Tibial nerve (tissue), 4 donors: ENCODE measurements around the gene TMEM14A. TPM values are rescaled to one million over a fixed set of nuclear protein-coding genes. Genes with fewer than 3 reads are reported as not detected.

Experiments
- DNase-seq, 2 donors: peaks; one replicate each; pipeline ENCODE4 v3.0.0-alpha.2; 2019; ENCODE audit warnings: low spot score in 2 of 2
- H3K27ac ChIP-seq, 4 donors: fragments of 200-600 bp; sonication (generic) in 3 of 4; one replicate each; pipeline ENCODE4 v1.5.1; 2017 to 2019; ENCODE audit warnings: mild to moderate bottlenecking in 1 of 4
- H3K27me3 ChIP-seq, 2 donors: fragments of 200-600 bp; sonication (generic) in 1 of 2; one replicate each; pipeline versions ENCODE4 v1.5.1 to v1.6.0; 2017 to 2019
- H3K36me3 ChIP-seq, 3 donors: fragments of 200-600 bp; sonication (generic); one replicate each; pipeline ENCODE4 v1.5.1; 2018 to 2019
- H3K4me1 ChIP-seq, 4 donors: fragments of 200-600 bp; sonication (generic) in 3 of 4; one replicate each; pipeline ENCODE4 v1.5.1; 2017 to 2019
- H3K4me3 ChIP-seq, 4 donors: fragments of 200-600 bp; sonication (generic) in 3 of 4; one replicate each; pipeline ENCODE4 v1.5.1; 2017 to 2019; ENCODE audit warnings: mild to moderate bottlenecking in 1 of 4, moderate library complexity in 1 of 4
- H3K9me3 ChIP-seq, 4 donors: fragments of 200-600 bp; sonication (generic) in 3 of 4; one replicate each; pipeline ENCODE4 v1.5.1; 2017 to 2019
- EP300 ChIP-seq, 2 donors: sonication (generic); formaldehyde crosslinking; IDR thresholded peaks; one replicate each; pipeline ENCODE4 v1.6.1; 2017; ENCODE audit warnings: antibody characterized with exemption in 2 of 2, mild to moderate bottlenecking in 1 of 2
- POLR2A ChIP-seq, 2 donors: fragments of 450-650 bp; IDR thresholded peaks; one replicate each; pipeline ENCODE4 v1.6.1; 2017; ENCODE audit warnings: antibody characterized with exemption in 2 of 2, mild to moderate bottlenecking in 2 of 2, moderate library complexity in 2 of 2
- WGBS, 2 donors: methylation state at CpG; one replicate each; pipeline ENCODE4 v1.1.5; 2018; 5-methylcytosine and 5-hydroxymethylcytosine counted together
- total RNA-seq, 4 donors: library from RNA; depleted of rRNA; stranded (reverse); fragments of >200 nt; gene quantifications; one replicate each; pipeline ENCODE4 v1.1.0, GENCODE V29; 2016
- TF ChIP-seq, protein P1 (sequence below), 5 experiments: fragments of 200-600 bp in 3 of 5; fragments of 450-650 bp in 2 of 5; sonication (generic) in 3 of 5; IDR thresholded peaks; one replicate each; pipeline ENCODE4 v1.5.1; 2016 to 2019; ENCODE audit warnings: antibody characterized with exemption in 5 of 5, mild to moderate bottlenecking in 3 of 5, moderate library complexity in 2 of 5

Gene TMEM14A
- total RNA-seq, 4 donors from 2014 or later, result 14.4 to 39.6 (median 24.3) TPM

GRCh38 chr6:52663120-52663935 lies 7.6 kb upstream of the TMEM14A start:
- peak overlapping the region; percentile 54 to 81 (median 67) for H3K4me3 ChIP-seq
- peak overlapping the region in 2 of 4 donors; percentile 78 to 86 for H3K27ac ChIP-seq
- no peak for DNase-seq
- TF ChIP-seq POLR2A (IDR thresholded peaks at IDR 0.05), result no peak
- TF ChIP-seq, protein P1, sequence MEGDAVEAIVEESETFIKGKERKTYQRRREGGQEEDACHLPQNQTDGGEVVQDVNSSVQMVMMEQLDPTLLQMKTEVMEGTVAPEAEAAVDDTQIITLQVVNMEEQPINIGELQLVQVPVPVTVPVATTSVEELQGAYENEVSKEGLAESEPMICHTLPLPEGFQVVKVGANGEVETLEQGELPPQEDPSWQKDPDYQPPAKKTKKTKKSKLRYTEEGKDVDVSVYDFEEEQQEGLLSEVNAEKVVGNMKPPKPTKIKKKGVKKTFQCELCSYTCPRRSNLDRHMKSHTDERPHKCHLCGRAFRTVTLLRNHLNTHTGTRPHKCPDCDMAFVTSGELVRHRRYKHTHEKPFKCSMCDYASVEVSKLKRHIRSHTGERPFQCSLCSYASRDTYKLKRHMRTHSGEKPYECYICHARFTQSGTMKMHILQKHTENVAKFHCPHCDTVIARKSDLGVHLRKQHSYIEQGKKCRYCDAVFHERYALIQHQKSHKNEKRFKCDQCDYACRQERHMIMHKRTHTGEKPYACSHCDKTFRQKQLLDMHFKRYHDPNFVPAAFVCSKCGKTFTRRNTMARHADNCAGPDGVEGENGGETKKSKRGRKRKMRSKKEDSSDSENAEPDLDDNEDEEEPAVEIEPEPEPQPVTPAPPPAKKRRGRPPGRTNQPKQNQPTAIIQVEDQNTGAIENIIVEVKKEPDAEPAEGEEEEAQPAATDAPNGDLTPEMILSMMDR (IDR thresholded peaks at IDR 0.05), result peak; percentile 76 to 90 (median 87)
- TF ChIP-seq EP300 (IDR thresholded peaks at IDR 0.05), result peak in 1 of 2 donors; percentile 25
- H3K9me3 ChIP-seq, result no peaks in the 10 kb centered on the region
- peaks cover 0 to 18% (median 5%) of the 10 kb centered on the region in 4 donors for H3K4me1 ChIP-seq
- H3K36me3 ChIP-seq, result no peaks in the 10 kb centered on the region
- no peaks in the 10 kb centered on the region for H3K27me3 ChIP-seq
- 13 to 21% methylated on average over 12 of the region's 12 CpGs for WGBS, 2 donors

GRCh38 chr6:52663936-52664185 lies 7.1 kb upstream of the TMEM14A start:
- Histone ChIP-seq H3K27ac (peak overlapping the region; percentile 23 to 86 (median 74)), H3K27me3 (no peaks in the 10 kb centered on the region), H3K36me3 (no peaks in the 10 kb centered on the region), H3K9me3 (no peaks in the 10 kb centered on the region), H3K4me3 (peak overlapping the region; percentile 54 to 81 (median 67)), H3K4me1 (peaks cover 0 to 18% (median 5%) of the 10 kb centered on the region in 4 donors)
- no peak for TF ChIP-seq POLR2A (IDR thresholded peaks at IDR 0.05)
- TF ChIP-seq, protein P1 (IDR thresholded peaks at IDR 0.05), result no peak
- TF ChIP-seq EP300 (IDR thresholded peaks at IDR 0.05), result no peak
- DNase-seq, result no peak
- 0 to 1% methylated on average over 11 of the region's 11 CpGs for WGBS, 2 donors

- peak; percentile 79 to 84 for DNase-seq
- H3K4me1 ChIP-seq, result peaks cover 0 to 18% (median 5%) of the 10 kb centered on the region in 4 donors
- no peaks in the 10 kb centered on the region for H3K36me3 ChIP-seq
- TF ChIP-seq POLR2A (IDR thresholded peaks at IDR 0.05) (peak; percentile 21 to 79), EP300 (IDR thresholded peaks at IDR 0.05) (peak in 1 of 2 donors; percentile 90)
- TF ChIP-seq, protein P1 (IDR thresholded peaks at IDR 0.05), result no peak
- peak overlapping the region; percentile 23 to 86 (median 74) for H3K27ac ChIP-seq
- WGBS, 2 donors, result 3 to 6% methylated on average over 34 to 53 of the region's 53 CpGs
- no peaks in the 10 kb centered on the region for H3K27me3 ChIP-seq
- H3K9me3 ChIP-seq, result no peaks in the 10 kb centered on the region
- H3K4me3 ChIP-seq, result peak overlapping the region; percentile 54 to 81 (median 67)
Observed at GRCh38 chr6:52664186-52664990, 6.5 kb upstream of the TMEM14A start.

- Histone ChIP-seq H3K27ac (peak overlapping the region in 2 of 4 donors; percentile 78 to 86), H3K36me3 (no peaks in the 10 kb centered on the region), H3K4me3 (peak overlapping the region in 3 of 4 donors; percentile 64 to 81 (median 70)), H3K9me3 (no peaks in the 10 kb centered on the region), H3K4me1 (peaks cover 0 to 19% (median 5%) of the 10 kb centered on the region in 4 donors), H3K27me3 (no peaks in the 10 kb centered on the region)
- no peak for DNase-seq
- WGBS, 2 donors, result 58 to 67% methylated on average over 10 of the region's 10 CpGs
- TF ChIP-seq POLR2A (IDR thresholded peaks at IDR 0.05) (no peak), EP300 (IDR thresholded peaks at IDR 0.05) (no peak)
- TF ChIP-seq, protein P1 (IDR thresholded peaks at IDR 0.05), result no peak
Observed at GRCh38 chr6:52664991-52665686, 5.8 kb upstream of the TMEM14A start.
